Kidney epithelial cell (primary cell): ENCODE measurements around the gene NT5DC4. TPM values are rescaled to one million over a fixed set of nuclear protein-coding genes. Genes with fewer than 3 reads are reported as not detected.

ENCODE experiments used
- DNase-seq: peaks from one replicate; pipeline ENCODE4 v3.0.0-alpha.2; 2010; ENCODE audit warnings: low read depth
- H3K27me3 ChIP-seq: 2 replicates; pipeline ENCODE4 v1.6.0; 2011; ENCODE audit warnings: low read length; ENCODE audit not compliant: control insufficient read depth, insufficient read depth
- H3K36me3 ChIP-seq: 2 replicates; pipeline ENCODE4 v1.5.1; 2011; ENCODE audit warnings: low read length; ENCODE audit not compliant: control insufficient read depth, insufficient read depth
- H3K4me3 ChIP-seq: 2 replicates; pipeline ENCODE4 v1.5.1; 2011; ENCODE audit warnings: low read depth, mild to moderate bottlenecking, control low read depth, low read length
- CTCF ChIP-seq: IDR thresholded peaks from 2 replicates; pipeline ENCODE4 v1.5.1; 2011; ENCODE audit warnings: mild to moderate bottlenecking, moderate library complexity, low read length, control low read depth, inconsistent platforms; ENCODE audit not compliant: insufficient read depth, poor library complexity, severe bottlenecking
- total RNA-seq: library from RNA; depleted of rRNA; stranded (reverse); fragments of >200 nt; gene quantifications from 2 replicates; pipeline ENCODE4 v1.2.3, GENCODE V29; 2015

Gene NT5DC4
- 0.14 TPM in 1 of 2 replicates, not detected in the other for total RNA-seq

GRCh38 chr2:112720785-112721184, at the start of gene NT5DC4:
Gene NT5DC4, plus strand, starts transcription at chr2:112721020. Its CDS starts 60 bp downstream, at chr2:112721080.
- no peaks in the 10 kb centered on the region for H3K36me3 ChIP-seq
- H3K4me3 ChIP-seq = no peak within 1 kb of the TSS
- DNase-seq = no peak
- TF ChIP-seq CTCF = no peak
- no peaks in the 10 kb centered on the region for H3K27me3 ChIP-seq

GRCh38 chr2:112671801-112672200, 49.0 kb upstream of the NT5DC4 start:
- Histone ChIP-seq H3K36me3 (no peaks in the 10 kb centered on the region), H3K27me3 (no peaks in the 10 kb centered on the region), H3K4me3 (no peak overlapping the region)
- no peak for TF ChIP-seq CTCF
- no peak for DNase-seq

GRCh38 chr2:112673008-112673407, 47.8 kb upstream of the NT5DC4 start:
- H3K4me3 ChIP-seq = no peak overlapping the region
- H3K36me3 ChIP-seq = no peaks in the 10 kb centered on the region
- DNase-seq = no peak
- H3K27me3 ChIP-seq = no peaks in the 10 kb centered on the region
- no peak for TF ChIP-seq CTCF

GRCh38 chr2:112674229-112674628, 46.6 kb upstream of the NT5DC4 start:
- H3K36me3 ChIP-seq = no peaks in the 10 kb centered on the region
- DNase-seq = no peak
- no peaks in the 10 kb centered on the region for H3K27me3 ChIP-seq
- H3K4me3 ChIP-seq = no peak overlapping the region
- TF ChIP-seq CTCF = no peak

- DNase-seq = no peak
- Histone ChIP-seq H3K27me3 (no peaks in the 10 kb centered on the region), H3K36me3 (no peaks in the 10 kb centered on the region), H3K4me3 (no peak overlapping the region)
- no peak for TF ChIP-seq CTCF
These were observed 41.3 kb upstream of the NT5DC4 start for GRCh38 chr2:112679484-112679883.

GRCh38 chr2:112680666-112681101, 40.1 kb upstream of the NT5DC4 start:
- Histone ChIP-seq H3K4me3 (no peak overlapping the region), H3K27me3 (no peaks in the 10 kb centered on the region), H3K36me3 (no peaks in the 10 kb centered on the region)
- no peak for TF ChIP-seq CTCF
- no peak for DNase-seq
